Measurements from ENCODE around the gene RPLP1.

The RPLP1 gene

DNA sequence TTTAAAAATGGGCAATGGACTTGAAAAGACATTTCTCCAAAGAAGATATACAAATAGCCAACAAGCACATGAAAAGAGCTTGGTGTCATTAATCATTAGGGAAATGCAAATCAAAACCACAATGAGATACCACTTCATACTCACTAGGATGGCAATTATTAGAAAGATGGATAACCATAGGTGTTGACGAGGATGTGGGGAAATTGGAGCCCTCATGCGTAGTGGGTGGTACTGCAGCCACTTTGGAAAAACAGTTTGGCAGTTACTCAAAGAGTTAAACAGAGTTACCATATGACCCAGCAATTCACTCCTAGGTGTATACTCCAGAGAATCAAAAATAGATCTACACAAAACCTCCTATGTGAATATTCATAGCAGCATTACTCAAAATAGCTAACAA, 27.4 kb downstream of the RPLP1 start:
- TF ChIP-seq POLR2AphosphoS5 (IDR thresholded peaks at IDR 0.05; ENCODE audit: borderline replicate concordance, low read depth, low read length) = no peak
- no peak for TF ChIP-seq EZH2 (IDR thresholded peaks at IDR 0.05)
- TF ChIP-seq FOXP2 (optimal IDR thresholded peaks at IDR 0.05; ENCODE audit: control extremely low read depth, extremely low read length, insufficient read depth) = no peak
- no peak for DNase-seq (ENCODE audit: low read depth, low spot score)
- Histone ChIP-seq H3K9me3 (ENCODE audit: low read depth, low read length) (peaks cover 5% of the 10 kb centered on the region; the same call in 1 of the 2 replicates), H3K36me3 (ENCODE audit: insufficient read depth, low read length) (no peaks in the 10 kb centered on the region), H3K4me3 (no peak overlapping the region), H3K27ac (no peak overlapping the region), H3K9ac (ENCODE audit: insufficient read length) (no peak overlapping the region)

DNA sequence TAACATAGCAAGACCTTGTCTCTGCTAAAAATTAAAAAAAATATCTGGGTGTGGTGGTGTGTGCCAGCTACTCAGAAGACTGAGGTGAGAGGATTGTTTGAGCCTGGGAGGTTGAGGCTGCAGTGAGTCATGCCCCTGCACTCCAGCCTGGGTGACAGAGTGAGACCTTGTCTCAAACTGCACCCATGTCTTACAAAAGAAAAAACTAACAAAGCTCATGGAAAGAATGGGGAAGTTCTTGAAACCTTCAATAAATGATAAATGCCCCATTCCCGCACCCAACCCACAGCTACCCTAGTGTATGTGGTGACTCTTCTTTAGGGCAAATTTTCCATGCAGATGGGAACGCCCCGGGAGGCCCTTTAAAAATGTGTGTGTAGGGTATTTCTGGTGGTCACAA, 28.3 kb downstream of the RPLP1 start:
- H3K36me3 ChIP-seq (ENCODE audit: insufficient read depth, low read length) = no peaks in the 10 kb centered on the region
- no peak for DNase-seq (ENCODE audit: low read depth, low spot score)
- no peak overlapping the region for H3K4me3 ChIP-seq
- H3K27ac ChIP-seq = no peak overlapping the region
- TF ChIP-seq POLR2AphosphoS5 (IDR thresholded peaks at IDR 0.05; ENCODE audit: borderline replicate concordance, low read depth, low read length) (no peak), FOXP2 (optimal IDR thresholded peaks at IDR 0.05; ENCODE audit: control extremely low read depth, extremely low read length, insufficient read depth) (no peak), EZH2 (IDR thresholded peaks at IDR 0.05) (no peak)
- peaks cover 9% of the 10 kb centered on the region; the same call in 1 of the 2 replicates for H3K9me3 ChIP-seq (ENCODE audit: low read depth, low read length)
- no peak overlapping the region for H3K9ac ChIP-seq (ENCODE audit: insufficient read length)

DNA sequence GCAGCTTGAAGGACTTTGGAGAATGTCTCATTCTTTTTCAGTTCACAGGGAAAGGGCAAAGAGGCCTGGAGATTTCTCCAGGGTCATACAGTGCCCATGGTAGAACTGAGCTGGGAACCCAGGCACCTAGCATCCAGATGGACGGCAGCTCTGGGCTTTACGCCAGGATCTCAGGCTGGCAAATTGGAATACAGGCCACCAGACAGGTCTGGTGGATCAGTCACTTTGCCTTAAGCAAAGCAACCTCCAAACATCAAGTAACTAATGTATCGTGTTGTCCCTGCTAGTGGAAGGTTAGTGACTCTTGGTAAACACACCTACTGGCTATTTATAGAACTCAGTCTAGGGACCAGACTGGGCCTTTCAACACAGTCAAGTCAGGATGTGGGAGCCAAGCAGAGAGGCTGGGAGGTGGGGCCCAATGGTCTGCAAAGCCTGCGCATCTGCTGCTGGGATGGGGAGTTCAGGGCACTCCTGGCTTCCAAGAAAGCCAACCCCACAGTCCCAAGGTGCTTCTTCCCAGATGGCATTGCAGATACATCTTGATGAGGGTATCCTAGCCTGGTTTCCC, 30.2 kb downstream of the RPLP1 start:
- Histone ChIP-seq H3K4me3 (no peak overlapping the region), H3K9me3 (ENCODE audit: low read depth, low read length) (peaks cover 9% of the 10 kb centered on the region; the same call in 1 of the 2 replicates), H3K27ac (no peak overlapping the region), H3K36me3 (ENCODE audit: insufficient read depth, low read length) (no peaks in the 10 kb centered on the region), H3K9ac (ENCODE audit: insufficient read length) (no peak overlapping the region)
- no peak for TF ChIP-seq FOXP2 (optimal IDR thresholded peaks at IDR 0.05; ENCODE audit: control extremely low read depth, extremely low read length, insufficient read depth)
- TF ChIP-seq POLR2AphosphoS5 (IDR thresholded peaks at IDR 0.05; ENCODE audit: borderline replicate concordance, low read depth, low read length) = no peak
- no peak for DNase-seq (ENCODE audit: low read depth, low spot score)

DNA sequence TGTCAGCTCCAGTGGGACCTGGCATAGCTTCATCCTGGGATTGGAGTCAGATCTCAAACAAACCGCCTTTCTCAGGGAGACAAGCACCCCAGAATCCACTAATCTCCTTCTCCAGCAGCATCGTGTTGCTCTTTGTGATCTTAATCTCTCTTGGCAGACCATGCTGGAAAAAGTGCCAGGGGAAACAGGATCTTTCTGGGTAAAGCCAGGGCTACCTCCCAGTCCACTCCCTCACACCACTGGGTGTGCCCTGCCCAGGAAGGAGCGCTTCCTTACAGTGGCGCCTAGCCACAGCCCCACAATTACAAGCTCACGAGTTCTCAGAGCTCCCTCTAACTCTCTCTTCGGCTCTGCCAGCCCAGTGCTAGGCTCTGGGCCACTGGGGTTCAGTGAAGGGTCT, 32.2 kb downstream of the RPLP1 start:
- TF ChIP-seq FOXP2 (optimal IDR thresholded peaks at IDR 0.05; ENCODE audit: control extremely low read depth, extremely low read length, insufficient read depth) (no peak), POLR2AphosphoS5 (IDR thresholded peaks at IDR 0.05; ENCODE audit: borderline replicate concordance, low read depth, low read length) (no peak), EZH2 (IDR thresholded peaks at IDR 0.05) (no peak)
- DNase-seq (ENCODE audit: low read depth, low spot score) = no peak
- peaks cover 3% of the 10 kb centered on the region; the same call in 1 of the 2 replicates for H3K9me3 ChIP-seq (ENCODE audit: low read depth, low read length)
- H3K4me3 ChIP-seq = no peak overlapping the region
- H3K9ac ChIP-seq (ENCODE audit: insufficient read length) = no peak overlapping the region
- H3K36me3 ChIP-seq (ENCODE audit: insufficient read depth, low read length) = no peaks in the 10 kb centered on the region
- no peak overlapping the region for H3K27ac ChIP-seq

DNA sequence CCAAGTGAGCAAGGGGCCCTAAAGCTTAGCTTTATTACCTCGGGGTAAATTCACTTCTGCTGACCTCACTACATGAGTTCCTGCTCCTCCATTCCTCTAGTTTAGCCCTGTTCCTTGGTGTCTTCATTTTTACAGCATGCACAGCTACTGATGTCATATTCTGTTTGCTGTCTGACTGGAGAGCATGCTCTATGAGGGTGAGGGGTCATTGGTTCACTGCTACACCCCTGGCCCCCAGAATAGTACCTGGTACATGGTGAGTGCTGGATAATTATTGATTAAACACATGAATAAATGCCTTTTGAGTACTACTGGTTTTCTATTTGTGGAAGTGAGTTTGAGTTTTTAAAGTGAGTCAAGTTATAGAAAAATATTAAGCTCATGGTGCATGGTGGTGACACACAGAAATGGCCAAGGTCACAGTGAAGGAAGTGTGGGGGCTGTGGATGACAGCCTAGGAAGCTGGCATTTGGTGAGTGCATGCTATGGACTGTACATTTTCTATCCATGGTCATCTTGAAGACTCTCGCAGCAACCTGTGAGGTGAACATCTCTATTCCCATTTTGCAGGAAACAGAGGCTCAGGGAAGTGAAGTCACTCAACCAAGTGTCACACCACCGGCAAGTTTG, 34.0 kb downstream of the RPLP1 start:
- H3K9ac ChIP-seq (ENCODE audit: insufficient read length) = no peak overlapping the region
- H3K4me3 ChIP-seq = no peak overlapping the region
- no peak for DNase-seq (ENCODE audit: low read depth, low spot score)
- no peaks in the 10 kb centered on the region for H3K36me3 ChIP-seq (ENCODE audit: insufficient read depth, low read length)
- no peak overlapping the region for H3K27ac ChIP-seq
- TF ChIP-seq POLR2AphosphoS5 (IDR thresholded peaks at IDR 0.05; ENCODE audit: borderline replicate concordance, low read depth, low read length) (no peak), EZH2 (IDR thresholded peaks at IDR 0.05) (no peak), FOXP2 (optimal IDR thresholded peaks at IDR 0.05; ENCODE audit: control extremely low read depth, extremely low read length, insufficient read depth) (no peak)
- H3K9me3 ChIP-seq (ENCODE audit: low read depth, low read length) = peaks cover 6% of the 10 kb centered on the region; the same call in 1 of the 2 replicates

DNA sequence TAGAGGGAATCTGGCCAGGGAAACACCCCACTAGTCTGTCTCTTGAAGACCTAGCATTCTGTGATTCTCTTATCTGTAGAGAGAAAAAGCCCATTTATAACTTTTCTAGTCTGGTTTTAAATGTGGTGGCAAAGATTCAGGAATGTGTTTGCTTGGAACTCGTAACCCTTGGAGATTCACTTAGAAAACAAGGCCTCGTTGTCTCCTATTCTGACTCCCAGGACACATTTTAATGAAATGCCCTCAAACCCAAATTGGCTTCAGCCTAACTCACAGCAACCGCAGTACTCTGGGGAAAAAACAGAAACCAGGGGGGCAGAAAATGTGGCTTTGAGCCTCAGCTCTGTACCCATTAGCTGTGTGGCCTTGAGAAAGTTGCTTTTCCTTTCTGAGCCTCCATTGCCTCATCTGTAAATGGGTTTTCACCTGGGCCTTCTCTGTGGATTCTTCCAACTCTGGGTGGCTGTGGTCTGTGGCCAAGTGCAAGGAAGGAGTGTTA, 36.5 kb downstream of the RPLP1 start:
- no peak for DNase-seq (ENCODE audit: low read depth, low spot score)
- Histone ChIP-seq H3K4me3 (no peak overlapping the region), H3K9me3 (ENCODE audit: low read depth, low read length) (peaks cover 7% of the 10 kb centered on the region; the same call in 1 of the 2 replicates), H3K36me3 (ENCODE audit: insufficient read depth, low read length) (no peaks in the 10 kb centered on the region), H3K27ac (no peak overlapping the region), H3K9ac (ENCODE audit: insufficient read length) (no peak overlapping the region)
- TF ChIP-seq EZH2 (IDR thresholded peaks at IDR 0.05) (no peak), FOXP2 (optimal IDR thresholded peaks at IDR 0.05; ENCODE audit: control extremely low read depth, extremely low read length, insufficient read depth) (no peak), POLR2AphosphoS5 (IDR thresholded peaks at IDR 0.05; ENCODE audit: borderline replicate concordance, low read depth, low read length) (no peak)

DNA sequence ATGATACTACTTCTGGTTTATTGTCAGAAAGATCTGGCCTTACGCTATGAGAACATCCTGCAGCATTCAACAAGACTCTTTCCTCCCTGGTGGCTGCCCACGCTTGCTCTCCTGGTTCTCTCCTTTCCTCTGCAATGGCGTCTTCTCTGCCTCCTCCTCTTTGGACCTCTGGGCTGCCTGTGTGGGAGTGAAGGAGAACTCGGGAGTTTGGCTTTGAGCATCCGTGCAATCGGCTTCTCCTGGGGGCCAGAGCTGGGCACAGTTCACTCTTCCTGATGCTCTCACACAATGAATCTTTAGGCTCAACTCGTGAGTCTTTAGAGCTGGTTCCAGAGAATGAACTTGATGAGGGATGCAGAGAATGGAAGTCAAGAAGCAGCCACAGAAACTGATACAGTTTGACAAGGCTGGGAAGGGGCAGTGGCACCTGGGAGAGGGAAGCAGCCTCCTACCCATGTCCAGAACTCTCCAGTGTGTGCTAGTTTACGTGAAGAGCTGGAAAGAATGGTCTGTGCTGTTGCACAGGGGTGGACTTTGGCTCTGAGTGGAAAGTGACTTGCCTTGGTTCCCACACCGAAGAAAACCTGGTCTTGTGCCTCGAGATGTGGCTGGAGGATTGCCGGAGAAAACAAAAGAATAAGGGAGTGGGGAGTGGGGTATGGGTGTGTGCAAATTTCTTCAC, 37.9 kb downstream of the RPLP1 start:
- Histone ChIP-seq H3K27ac (no peak overlapping the region), H3K9ac (ENCODE audit: insufficient read length) (no peak overlapping the region), H3K4me3 (no peak overlapping the region), H3K36me3 (ENCODE audit: insufficient read depth, low read length) (no peaks in the 10 kb centered on the region), H3K9me3 (ENCODE audit: low read depth, low read length) (peaks cover 6% of the 10 kb centered on the region; the same call in 1 of the 2 replicates)
- no peak for DNase-seq (ENCODE audit: low read depth, low spot score)
- no peak for TF ChIP-seq POLR2AphosphoS5 (IDR thresholded peaks at IDR 0.05; ENCODE audit: borderline replicate concordance, low read depth, low read length)
- no peak for TF ChIP-seq FOXP2 (optimal IDR thresholded peaks at IDR 0.05; ENCODE audit: control extremely low read depth, extremely low read length, insufficient read depth)
- TF ChIP-seq EZH2 (IDR thresholded peaks at IDR 0.05) = no peak

DNA sequence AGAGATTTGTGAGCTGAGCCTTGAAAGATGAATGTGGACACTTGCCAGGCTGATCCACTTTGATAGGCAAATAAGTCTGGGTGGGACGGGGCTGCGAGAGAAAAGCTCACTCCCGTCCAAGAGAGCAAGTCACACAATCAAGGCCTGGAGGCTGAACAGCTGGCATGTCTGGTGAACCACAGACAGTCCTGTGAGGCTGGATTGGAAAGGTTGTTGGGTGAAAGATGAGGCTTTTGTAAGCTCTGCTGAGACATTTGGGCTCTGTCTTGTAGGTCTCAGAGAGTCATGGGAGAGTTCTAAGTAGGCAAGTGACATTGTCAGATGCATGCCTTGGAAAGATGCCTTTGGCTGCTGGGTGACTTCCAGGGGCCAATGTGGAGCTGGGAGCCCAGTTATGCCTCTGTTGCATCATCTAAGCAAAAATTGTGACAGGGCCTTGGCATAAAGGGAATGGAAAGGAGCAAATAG, 38.5 kb downstream of the RPLP1 start:
- Histone ChIP-seq H3K27ac (no peak overlapping the region), H3K4me3 (no peak overlapping the region), H3K9me3 (ENCODE audit: low read depth, low read length) (peaks cover 4% of the 10 kb centered on the region; the same call in 1 of the 2 replicates), H3K36me3 (ENCODE audit: insufficient read depth, low read length) (no peaks in the 10 kb centered on the region), H3K9ac (ENCODE audit: insufficient read length) (no peak overlapping the region)
- no peak for DNase-seq (ENCODE audit: low read depth, low spot score)
- TF ChIP-seq POLR2AphosphoS5 (IDR thresholded peaks at IDR 0.05; ENCODE audit: borderline replicate concordance, low read depth, low read length) (no peak), EZH2 (IDR thresholded peaks at IDR 0.05) (no peak), FOXP2 (optimal IDR thresholded peaks at IDR 0.05; ENCODE audit: control extremely low read depth, extremely low read length, insufficient read depth) (no peak)

Data from SK-N-MC (cell line).